Peyer's patch (tissue), 4 donors: ENCODE data around the gene CMPK1. TPM values are rescaled to one million over a fixed set of nuclear protein-coding genes. Genes with fewer than 3 reads are reported as not detected.

Experiments used
- DNase-seq, 3 donors: peaks; one replicate each; pipeline ENCODE4 v3.0.0-alpha.2; 2017 to 2019
- H3K27ac ChIP-seq, 4 donors: fragments of 200-600 bp; sonication (generic); one replicate each; pipeline ENCODE4 v1.5.1; 2016 to 2019
- H3K27me3 ChIP-seq, 2 donors: fragments of 200-600 bp; sonication (generic); one replicate each; pipeline ENCODE4 v1.5.1; 2019
- H3K36me3 ChIP-seq, 3 donors: fragments of 200-600 bp; sonication (generic); one replicate each; pipeline ENCODE4 v1.5.1; 2016 to 2019
- H3K4me1 ChIP-seq, 4 donors: fragments of 200-600 bp; sonication (generic); one replicate each; pipeline ENCODE4 v1.5.1; 2016 to 2019
- H3K4me3 ChIP-seq, 4 donors: fragments of 200-600 bp; sonication (generic); 1 replicate in 3 of 4; 2 replicates in 1 of 4; pipeline ENCODE4 v1.5.1; 2016 to 2019; ENCODE audit warnings: mild to moderate bottlenecking in 1 of 4
- H3K9me3 ChIP-seq, 4 donors: fragments of 200-600 bp; sonication (generic); one replicate each; pipeline ENCODE4 v1.5.1; 2016 to 2019; ENCODE audit warnings: mild to moderate bottlenecking in 1 of 4
- CTCF ChIP-seq, 6 experiments: fragments of 450-650 bp in 4 of 6; fragments of 200-600 bp in 2 of 6; sonication (generic) in 1 of 6; IDR thresholded peaks; one replicate each; pipeline ENCODE4 v1.5.1; 2017 to 2019; ENCODE audit warnings: antibody characterized with exemption in 6 of 6, mild to moderate bottlenecking in 3 of 6, moderate library complexity in 1 of 6
- POLR2A ChIP-seq, 2 donors: fragments of 450-650 bp; IDR thresholded peaks; one replicate each; pipeline ENCODE4 v1.5.1; 2017; ENCODE audit warnings: antibody characterized with exemption in 2 of 2, mild to moderate bottlenecking in 2 of 2, moderate library complexity in 2 of 2
- total RNA-seq, 4 donors: library from RNA; depleted of rRNA; stranded (reverse); fragments of >200 nt; gene quantifications; one replicate each; pipeline ENCODE4 v1.1.0, GENCODE V29; 2016

CMPK1 gene
- total RNA-seq, 4 donors from 2014 or later: 80.0 to 204 (median 111) TPM

GRCh38 chr1:47406966-47407365 is 73.4 kb downstream of the CMPK1 start:
- no peak for DNase-seq
- H3K9me3 ChIP-seq: no peaks in the 10 kb centered on the region
- H3K36me3 ChIP-seq: no peaks in the 10 kb centered on the region
- TF ChIP-seq CTCF (IDR thresholded peaks at IDR 0.05) (no peak), POLR2A (IDR thresholded peaks at IDR 0.05) (no peak)
- no peaks in the 10 kb centered on the region for H3K4me1 ChIP-seq
- H3K27ac ChIP-seq: no peak overlapping the region
- H3K27me3 ChIP-seq: no peaks in the 10 kb centered on the region
- no peak overlapping the region for H3K4me3 ChIP-seq

- H3K27me3 ChIP-seq: no peaks in the 10 kb centered on the region
- no peaks in the 10 kb centered on the region for H3K36me3 ChIP-seq
- no peak for DNase-seq
- H3K27ac ChIP-seq: no peak overlapping the region
- TF ChIP-seq CTCF (IDR thresholded peaks at IDR 0.05) (no peak), POLR2A (IDR thresholded peaks at IDR 0.05) (no peak)
- no peaks in the 10 kb centered on the region for H3K9me3 ChIP-seq
- no peaks in the 10 kb centered on the region for H3K4me1 ChIP-seq
- H3K4me3 ChIP-seq: no peak overlapping the region
Observed at GRCh38 chr1:47407481-47407880, 73.9 kb downstream of the CMPK1 start.

GRCh38 chr1:47409311-47410067 is 75.9 kb downstream of the CMPK1 start:
- H3K9me3 ChIP-seq: no peaks in the 10 kb centered on the region
- DNase-seq: no peak
- no peak overlapping the region for H3K27ac ChIP-seq
- H3K4me3 ChIP-seq: no peak overlapping the region
- no peak for TF ChIP-seq CTCF (IDR thresholded peaks at IDR 0.05)
- TF ChIP-seq POLR2A (IDR thresholded peaks at IDR 0.05): no peak
- H3K36me3 ChIP-seq: no peaks in the 10 kb centered on the region
- no peaks in the 10 kb centered on the region for H3K4me1 ChIP-seq
- no peaks in the 10 kb centered on the region for H3K27me3 ChIP-seq

DNA sequence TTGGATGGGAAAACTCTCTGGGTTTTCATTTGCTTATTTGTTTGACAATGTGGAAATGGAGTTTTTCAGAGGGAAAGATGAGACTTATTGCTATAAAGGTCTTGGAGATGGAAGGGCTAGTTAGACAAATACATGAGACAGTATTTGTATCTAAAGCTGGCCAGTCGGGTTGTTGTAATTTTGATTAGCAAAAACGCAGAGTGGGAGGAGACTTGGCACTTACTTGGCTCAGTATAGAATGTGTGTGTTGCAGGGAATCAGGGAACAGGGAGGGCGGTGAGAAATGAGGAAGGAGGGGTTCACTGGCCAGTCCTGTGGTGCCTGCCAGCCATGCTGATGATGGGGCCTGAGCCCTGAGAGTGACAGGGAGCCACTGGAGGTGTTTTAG is 76.5 kb downstream of the CMPK1 start:
- H3K9me3 ChIP-seq: no peaks in the 10 kb centered on the region
- DNase-seq: no peak
- no peaks in the 10 kb centered on the region for H3K27me3 ChIP-seq
- H3K36me3 ChIP-seq: no peaks in the 10 kb centered on the region
- no peak overlapping the region for H3K4me3 ChIP-seq
- TF ChIP-seq POLR2A (IDR thresholded peaks at IDR 0.05) (no peak), CTCF (IDR thresholded peaks at IDR 0.05) (no peak)
- no peak overlapping the region for H3K27ac ChIP-seq
- no peaks in the 10 kb centered on the region for H3K4me1 ChIP-seq

GRCh38 chr1:47411436-47411835 is 77.8 kb downstream of the CMPK1 start:
- no peak for DNase-seq
- H3K9me3 ChIP-seq: no peaks in the 10 kb centered on the region
- no peak overlapping the region for H3K4me3 ChIP-seq
- peaks cover 0 to 10% of the 10 kb centered on the region in 2 donors for H3K27me3 ChIP-seq
- H3K27ac ChIP-seq: no peak overlapping the region
- H3K36me3 ChIP-seq: no peaks in the 10 kb centered on the region
- TF ChIP-seq POLR2A (IDR thresholded peaks at IDR 0.05) (no peak), CTCF (IDR thresholded peaks at IDR 0.05) (no peak)
- peaks cover 0 to under 1% (median 0%) of the 10 kb centered on the region in 4 donors for H3K4me1 ChIP-seq
